ENCODE results near the gene UTP4. TPM values are rescaled to one million over a fixed set of nuclear protein-coding genes. Genes with fewer than 3 reads are reported as not detected.

UTP4 gene
- total RNA-seq, 4 donors from 2014 or later = 16.4 to 36.2 (median 25.8) TPM

DNA sequence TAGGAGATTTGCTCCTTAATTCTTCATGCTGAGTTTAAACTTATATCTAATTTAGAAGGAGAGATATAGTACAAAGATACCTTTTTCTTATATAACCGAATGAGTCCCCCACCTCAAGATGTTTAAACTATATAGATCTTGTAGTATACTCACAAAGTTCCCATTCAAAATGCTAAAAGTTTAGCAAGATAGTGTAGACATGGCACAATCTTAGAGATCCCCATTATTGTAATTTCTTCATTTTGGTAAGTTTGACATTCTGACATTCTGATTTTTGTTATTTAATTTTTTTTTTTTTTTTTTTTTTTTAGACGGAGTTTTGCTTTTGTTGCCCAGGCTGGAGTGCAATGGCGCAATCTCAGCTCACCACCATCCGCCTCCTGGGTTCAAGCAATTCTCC is 77.3 kb downstream of the UTP4 start:
- Histone ChIP-seq H3K9me3 (no peaks in the 10 kb centered on the region), H3K4me1 (peaks cover 0 to 18% (median 5%) of the 10 kb centered on the region in 3 donors), H3K27me3 (no peaks in the 10 kb centered on the region), H3K4me3 (no peak overlapping the region), H3K36me3 (peaks cover 0 to 7% of the 10 kb centered on the region in 2 donors), H3K27ac (no peak overlapping the region)
- WGBS, 2 donors (ENCODE audit: low coverage in 1 of 2) = 82 to 93% methylated on average over 1 to 4 of the region's 4 CpGs
- TF ChIP-seq POLR2A (IDR thresholded peaks at IDR 0.05) = no peak
- TF ChIP-seq CTCF (IDR thresholded peaks at IDR 0.05) = no peak
- no peak for TF ChIP-seq EP300 (IDR thresholded peaks at IDR 0.05)
- TF ChIP-seq POLR2AphosphoS5 (IDR thresholded peaks at IDR 0.05) = no peak
- no peak for ATAC-seq

- H3K4me1 ChIP-seq = peaks cover 0 to 35% (median 8%) of the 10 kb centered on the region in 3 donors
- no peaks in the 10 kb centered on the region for H3K9me3 ChIP-seq
- no peaks in the 10 kb centered on the region for H3K36me3 ChIP-seq
- no peak overlapping the region for H3K4me3 ChIP-seq
- H3K27ac ChIP-seq = no peak overlapping the region
- WGBS, 2 donors (ENCODE audit: low coverage in 1 of 2) = 50 to 78% methylated on average over 1 of the region's 1 CpG
- no peaks in the 10 kb centered on the region for H3K27me3 ChIP-seq
- no peak for ATAC-seq
- TF ChIP-seq EP300 (IDR thresholded peaks at IDR 0.05) = no peak
Measured at GRCh38 chr16:69217433-69217832, 85.0 kb downstream of the UTP4 start.

Small RNA genes lying within 50 kb of the gene (small RNA-seq; reads per million reads assigned to genes)
- 0 reads per million in 4 donors for gene RF00019
- gene RNU6-22P = 0 reads per million in 4 donors

Other genes with a start within 250 kb of the UTP4 start
- gene HAS3, start 27.0 kb upstream of the UTP4 start, total RNA-seq = 1 to 10 TPM in 2 of 4 donors, under 1 TPM in 2; 0.78 to 3.3 (median 1.2) TPM
- 100 to 1,000 TPM in 1 of 4 donors, 10 to 100 TPM in 3; 44.0 to 102 (median 61.9) TPM for gene CHTF8, start 61 bp upstream of the UTP4 start, total RNA-seq
- 100 to 1,000 TPM in 1 of 4 donors, 10 to 100 TPM in 3; 39.1 to 137 (median 43.0) TPM for gene SNTB2, start 54.5 kb downstream of the UTP4 start, total RNA-seq
- gene VPS4A, start 178.7 kb downstream of the UTP4 start, total RNA-seq = 10 to 100 TPM; 34.2 to 41.1 (median 36.6) TPM
- 10 to 100 TPM in 3 of 4 donors, under 1 TPM in 1; 0.49 to 16.0 (median 13.7) TPM for gene PDF, start 197.9 kb downstream of the UTP4 start, total RNA-seq
- 10 to 100 TPM; 33.3 to 48.6 (median 43.5) TPM for gene COG8, start 206.9 kb downstream of the UTP4 start, total RNA-seq
- 10 to 100 TPM in 3 of 4 donors, 1 to 10 TPM in 1; 7.5 to 18.9 (median 15.0) TPM for gene NIP7, start 207.1 kb downstream of the UTP4 start, total RNA-seq
- gene TMED6, start 219.1 kb downstream of the UTP4 start, total RNA-seq = 1 to 10 TPM in 1 of 4 donors, not detected in 3; 2.2 TPM

Data from gastroesophageal sphincter (tissue), 4 donors.